HFFc6 (cell line): ENCODE measurements around the gene KLF11. TPM values are rescaled to one million over a fixed set of nuclear protein-coding genes. Genes with fewer than 3 reads are reported as not detected.

ENCODE experiments used
- DNase-seq: peaks from one replicate; pipeline ENCODE4 v3.0.0-alpha.2; 2018
- H3K27ac Mint-ChIP-seq: 2 replicates; pipeline ENCODE4 v1.8.0; 2020; ENCODE audit warnings: mild to moderate bottlenecking, mixed read lengths
- H3K27me3 Mint-ChIP-seq: 2 replicates; pipeline ENCODE4 v1.8.0; 2021; ENCODE audit warnings: mild to moderate bottlenecking, moderate library complexity, mixed read lengths; ENCODE audit not compliant: insufficient read depth
- H3K36me3 Mint-ChIP-seq: 2 replicates; pipeline ENCODE4 v1.8.0; 2021; ENCODE audit warnings: low read depth, mixed read lengths
- H3K4me1 Mint-ChIP-seq: 2 replicates; pipeline ENCODE4 v1.8.0; 2020; ENCODE audit warnings: low read depth, mixed read lengths
- H3K4me3 Mint-ChIP-seq: 2 replicates; pipeline ENCODE4 v1.8.0; 2020; ENCODE audit warnings: mild to moderate bottlenecking, moderate library complexity, mixed read lengths
- H3K9me3 Mint-ChIP-seq: 2 replicates; pipeline ENCODE4 v1.8.0; 2020; ENCODE audit warnings: mild to moderate bottlenecking, mixed read lengths
- CTCF ChIP-seq: fragments of 200-600 bp; sonication (generic); IDR thresholded peaks from 2 replicates; pipeline ENCODE4 v1.5.0; 2021; ENCODE audit warnings: antibody characterized with exemption, mild to moderate bottlenecking
- total RNA-seq, 6 experiments: library from RNA; stranded (reverse); fragmentation: NEBNext Ultra II Directional; extraction: Animal tissue kit (Norgen Biotek cat#: 25700); gene quantifications; 2 replicates in 1 of 6; 3 replicates in 5 of 6; pipeline ENCODE4 v1.2.3, GENCODE V29; 2021

KLF11 gene
- total RNA-seq, 6 experiments from 2014 or later, result 2.8 to 3.9 (median 3.6) TPM

DNA sequence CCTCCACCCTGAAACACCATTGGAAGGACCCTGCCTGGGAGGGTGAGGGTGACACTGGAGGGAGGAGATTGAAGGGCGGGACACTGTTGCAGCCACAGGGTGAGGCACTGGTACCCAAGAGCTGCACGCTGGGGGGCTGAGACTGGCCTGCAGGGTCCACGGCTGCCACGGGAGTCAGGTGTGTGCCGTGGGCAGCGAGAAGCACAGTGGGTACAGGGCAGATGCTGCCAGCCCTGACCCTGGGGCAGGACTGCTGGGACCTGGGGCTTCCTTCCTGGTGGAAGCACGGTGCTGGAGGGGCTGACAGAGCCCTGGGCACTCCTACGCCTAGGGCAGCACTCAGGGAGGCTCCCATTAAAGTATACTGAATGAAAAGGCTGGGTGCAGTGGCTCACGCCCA lies 20.2 kb downstream of the KLF11 start:
- H3K36me3 Mint-ChIP-seq, result no peaks in the 10 kb centered on the region; the same call in 1 of the 2 replicates
- no peak overlapping the region for H3K4me3 Mint-ChIP-seq
- H3K27me3 Mint-ChIP-seq, result peaks cover 1% of the 10 kb centered on the region; the same call in 1 of the 2 replicates
- no peak overlapping the region for H3K27ac Mint-ChIP-seq
- no peak for TF ChIP-seq CTCF
- H3K4me1 Mint-ChIP-seq, result no peaks in the 10 kb centered on the region
- H3K9me3 Mint-ChIP-seq, result peaks cover 8% of the 10 kb centered on the region
- no peak for DNase-seq

GRCh38 chr2:10064932-10065772 lies 21.8 kb downstream of the KLF11 start:
- Mint-ChIP-seq H3K27me3 (peaks cover 1% of the 10 kb centered on the region; the same call in 1 of the 2 replicates), H3K9me3 (peaks cover 8% of the 10 kb centered on the region), H3K4me1 (no peaks in the 10 kb centered on the region), H3K4me3 (no peak overlapping the region), H3K27ac (no peak overlapping the region), H3K36me3 (no peaks in the 10 kb centered on the region; the same call in 1 of the 2 replicates)
- TF ChIP-seq CTCF, result no peak
- no peak for DNase-seq

GRCh38 chr2:10065773-10066055 lies 22.4 kb downstream of the KLF11 start:
- no peak overlapping the region for H3K4me3 Mint-ChIP-seq
- no peaks in the 10 kb centered on the region; the same call in 1 of the 2 replicates for H3K36me3 Mint-ChIP-seq
- no peak overlapping the region for H3K27ac Mint-ChIP-seq
- H3K27me3 Mint-ChIP-seq, result no peaks in the 10 kb centered on the region; the same call in 1 of the 2 replicates
- TF ChIP-seq CTCF, result no peak
- no peak for DNase-seq
- peaks cover 8% of the 10 kb centered on the region for H3K9me3 Mint-ChIP-seq
- H3K4me1 Mint-ChIP-seq, result no peaks in the 10 kb centered on the region

DNA sequence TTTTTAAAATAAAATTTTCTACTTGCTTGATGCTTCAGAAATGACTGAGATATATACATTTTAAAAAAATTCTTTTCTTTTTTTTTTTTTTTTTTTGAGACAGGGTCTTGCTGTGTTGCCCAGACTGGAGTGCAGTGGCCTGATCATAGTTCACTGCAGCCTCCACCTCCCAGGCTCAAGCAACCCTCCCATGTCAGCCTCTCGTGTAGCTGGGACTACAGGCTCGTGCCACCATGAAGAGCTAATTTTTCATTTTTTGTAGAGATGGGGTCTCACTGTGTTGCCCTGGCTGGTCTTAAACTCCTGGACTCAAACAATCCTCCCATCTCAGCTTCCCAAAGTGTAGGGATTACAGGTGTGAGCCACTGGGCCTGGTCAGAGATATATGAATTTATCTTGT lies 24.0 kb downstream of the KLF11 start:
- no peaks in the 10 kb centered on the region; the same call in 1 of the 2 replicates for H3K36me3 Mint-ChIP-seq
- no peak overlapping the region for H3K27ac Mint-ChIP-seq
- no peak for DNase-seq
- H3K4me1 Mint-ChIP-seq, result peaks cover 2% of the 10 kb centered on the region; the same call in 1 of the 2 replicates
- no peak overlapping the region for H3K4me3 Mint-ChIP-seq
- H3K9me3 Mint-ChIP-seq, result peaks cover 8% of the 10 kb centered on the region
- no peaks in the 10 kb centered on the region; the same call in 1 of the 2 replicates for H3K27me3 Mint-ChIP-seq
- TF ChIP-seq CTCF, result no peak

DNA sequence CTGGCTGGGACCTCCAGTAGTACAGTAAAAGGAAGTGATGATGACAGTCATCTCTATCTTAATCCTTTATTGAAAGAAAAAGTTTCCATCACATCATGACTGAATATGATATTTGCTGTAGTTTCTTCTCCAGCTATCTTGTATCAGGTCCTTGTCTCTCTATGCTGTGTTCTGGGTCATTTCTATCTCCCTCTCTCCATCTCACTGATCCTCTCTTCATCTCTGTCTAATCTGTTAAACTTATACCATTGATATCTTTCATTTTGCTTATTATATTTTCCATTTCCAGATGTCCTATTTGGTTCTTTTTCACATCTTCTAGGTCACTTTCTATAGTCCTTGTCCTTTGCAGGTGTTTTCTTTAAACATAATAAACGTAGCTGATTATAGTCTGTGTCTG lies 24.5 kb downstream of the KLF11 start:
- Mint-ChIP-seq H3K9me3 (peaks cover 8% of the 10 kb centered on the region), H3K4me3 (no peak overlapping the region), H3K36me3 (no peaks in the 10 kb centered on the region; the same call in 1 of the 2 replicates), H3K27me3 (no peaks in the 10 kb centered on the region; the same call in 1 of the 2 replicates), H3K27ac (no peak overlapping the region), H3K4me1 (peaks cover 6% of the 10 kb centered on the region; the same call in 1 of the 2 replicates)
- DNase-seq, result no peak
- no peak for TF ChIP-seq CTCF
